Neural cell (in vitro differentiated cells): ENCODE results near the gene SNX33.

Source experiments
- CTCF ChIP-seq: fragments of 450-650 bp; IDR thresholded peaks from 2 replicates; pipeline ENCODE4 v1.5.1; 2014; ENCODE audit warnings: antibody characterized with exemption, mild to moderate bottlenecking, moderate library complexity; ENCODE audit not compliant: poor library complexity, severe bottlenecking
- EP300 ChIP-seq: fragments of 450-650 bp; conservative IDR thresholded peaks from 2 replicates; pipeline ENCODE4 v1.6.1; 2014; ENCODE audit warnings: antibody characterized with exemption, mild to moderate bottlenecking, moderate library complexity; ENCODE audit not compliant: poor library complexity, severe bottlenecking
- EZH2 ChIP-seq: fragments of 200-600, 300-800 bp; shearing (Covaris generic), sonication (generic); IDR thresholded peaks from 2 replicates; pipeline ENCODE4 v1.6.1; 2014; ENCODE audit warnings: antibody characterized with exemption, low read length, borderline replicate concordance, mild to moderate bottlenecking; ENCODE audit not compliant: insufficient read depth, poor library complexity, severe bottlenecking
- POLR2AphosphoS5 ChIP-seq: IDR thresholded peaks from 2 replicates; pipeline ENCODE4 v1.6.1; 2012

GRCh38 chr15:75647370-75648155 is at the start of gene SNX33:
- TF ChIP-seq CTCF (peak; percentile 54), POLR2AphosphoS5 (no peak), EP300 (no peak), EZH2 (no peak)
